ENCODE results near the gene PDE1C. TPM values are rescaled to one million over a fixed set of nuclear protein-coding genes. Genes with fewer than 3 reads are reported as not detected.

Gene PDE1C
- total and polyA plus RNA-seq, 2 donors (not counting 1 experiment from before 2014, with no cell fraction given): 0.52 TPM; not detected in 1

DNA sequence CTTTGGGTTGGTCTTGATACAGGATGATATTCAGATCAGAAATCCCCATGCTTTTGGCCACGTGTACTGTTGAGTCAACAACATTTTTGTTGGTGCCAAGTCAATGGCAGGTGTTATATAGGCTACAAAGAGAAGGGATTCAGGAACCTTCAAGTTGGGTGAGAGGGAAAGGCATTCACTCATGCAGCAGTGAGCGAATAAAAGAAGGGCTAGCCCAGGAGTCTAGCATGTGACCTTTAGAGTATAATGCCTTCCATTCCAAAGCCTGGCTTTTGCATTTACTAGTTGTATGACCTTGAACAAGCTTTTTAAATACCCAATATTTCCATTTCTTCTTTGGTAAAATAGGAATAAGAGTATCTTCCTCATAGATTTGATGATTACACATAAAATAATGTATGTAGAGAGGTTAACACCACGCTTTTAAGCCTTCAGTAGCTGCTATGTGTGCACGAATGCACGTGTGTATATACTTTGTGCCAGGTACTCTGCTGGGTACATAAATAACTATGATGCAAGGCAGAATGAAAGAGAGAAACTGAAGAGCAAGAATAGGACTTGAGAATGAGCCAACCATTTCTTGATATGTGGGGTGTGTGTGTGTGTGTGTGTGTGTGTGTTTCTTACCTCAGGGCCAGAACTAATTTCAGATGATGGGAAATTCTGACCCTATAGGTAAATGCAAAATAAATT is 163.6 kb downstream of the PDE1C start:
- H3K4me2 ChIP-seq (replicated peaks; ENCODE audit: low read depth, low read length, poor library complexity, severe bottlenecking): no peak overlapping the region
- intact Hi-C loops (cut with micrococcal nuclease): no loop called here
- no peak overlapping the region for H3K4me3 Mint-ChIP-seq
- ChIA-PET POLR2A (no interaction called here), CTCF (no interaction called here)
- no peak overlapping the region for H3K27ac Mint-ChIP-seq
- no peaks in the 10 kb centered on the region for H3K4me1 Mint-ChIP-seq
- TF ChIP-seq, protein P1, sequence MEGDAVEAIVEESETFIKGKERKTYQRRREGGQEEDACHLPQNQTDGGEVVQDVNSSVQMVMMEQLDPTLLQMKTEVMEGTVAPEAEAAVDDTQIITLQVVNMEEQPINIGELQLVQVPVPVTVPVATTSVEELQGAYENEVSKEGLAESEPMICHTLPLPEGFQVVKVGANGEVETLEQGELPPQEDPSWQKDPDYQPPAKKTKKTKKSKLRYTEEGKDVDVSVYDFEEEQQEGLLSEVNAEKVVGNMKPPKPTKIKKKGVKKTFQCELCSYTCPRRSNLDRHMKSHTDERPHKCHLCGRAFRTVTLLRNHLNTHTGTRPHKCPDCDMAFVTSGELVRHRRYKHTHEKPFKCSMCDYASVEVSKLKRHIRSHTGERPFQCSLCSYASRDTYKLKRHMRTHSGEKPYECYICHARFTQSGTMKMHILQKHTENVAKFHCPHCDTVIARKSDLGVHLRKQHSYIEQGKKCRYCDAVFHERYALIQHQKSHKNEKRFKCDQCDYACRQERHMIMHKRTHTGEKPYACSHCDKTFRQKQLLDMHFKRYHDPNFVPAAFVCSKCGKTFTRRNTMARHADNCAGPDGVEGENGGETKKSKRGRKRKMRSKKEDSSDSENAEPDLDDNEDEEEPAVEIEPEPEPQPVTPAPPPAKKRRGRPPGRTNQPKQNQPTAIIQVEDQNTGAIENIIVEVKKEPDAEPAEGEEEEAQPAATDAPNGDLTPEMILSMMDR (IDR thresholded peaks at IDR 0.05): no peak
- no peak for TF ChIP-seq EZH2 (IDR thresholded peaks at IDR 0.05; ENCODE audit: borderline replicate concordance, insufficient read depth, low read depth, low read length, poor library complexity, severe bottlenecking)
- H3K9me3 ChIP-seq (ENCODE audit: control extremely low read depth in 1 of 3, control insufficient read depth in 2 of 3, insufficient read depth in 1 of 3, low read length in 2 of 3): no peaks in the 10 kb centered on the region
- DNase-seq: no peak
- H2AFZ ChIP-seq (ENCODE audit: insufficient read depth, low read depth, low read length, poor library complexity, severe bottlenecking): no peak overlapping the region
- H3K4me3 ChIP-seq (ENCODE audit: control extremely low read depth in 1 of 5, extremely low read depth in 1 of 5, insufficient read depth in 1 of 5, low read depth in 2 of 5, low read length in 4 of 5): no peak overlapping the region
- no peaks in the 10 kb centered on the region for H3K4me1 ChIP-seq (ENCODE audit: control insufficient read depth in 2 of 2, insufficient read depth in 2 of 2, low read length in 2 of 2)
- ATAC-seq (ENCODE audit: low read depth): no peak
- H3K27me3 Mint-ChIP-seq: no peaks in the 10 kb centered on the region
- no peak overlapping the region for H3K9ac ChIP-seq (ENCODE audit: low read length)
- H3K9me3 Mint-ChIP-seq (ENCODE audit: insufficient read depth): no peaks in the 10 kb centered on the region
- H4K20me1 ChIP-seq (ENCODE audit: control insufficient read depth, insufficient read depth, low read length, poor library complexity, severe bottlenecking): no peaks in the 10 kb centered on the region
- H3K36me3 ChIP-seq (replicated peaks in 1 of 2; ENCODE audit: control extremely low read depth in 1 of 2, control insufficient read depth in 1 of 2, extremely low read depth in 1 of 2, insufficient read depth in 2 of 2, low read length in 1 of 2): no peaks in the 10 kb centered on the region
- 79% methylated on average over 3 of the region's 5 CpGs for WGBS (ENCODE audit: insufficient coverage)
- no peaks in the 10 kb centered on the region for H3K27me3 ChIP-seq (replicated peaks in 1 of 4; ENCODE audit: control extremely low read depth in 1 of 4, control insufficient read depth in 3 of 4, insufficient read depth in 4 of 4, low read length in 3 of 4)
- no peak overlapping the region for H3K27ac ChIP-seq (ENCODE audit: low read length in 2 of 2)
- no peaks in the 10 kb centered on the region for H3K79me2 ChIP-seq (ENCODE audit: control insufficient read depth, insufficient read depth, low read length)

DNA sequence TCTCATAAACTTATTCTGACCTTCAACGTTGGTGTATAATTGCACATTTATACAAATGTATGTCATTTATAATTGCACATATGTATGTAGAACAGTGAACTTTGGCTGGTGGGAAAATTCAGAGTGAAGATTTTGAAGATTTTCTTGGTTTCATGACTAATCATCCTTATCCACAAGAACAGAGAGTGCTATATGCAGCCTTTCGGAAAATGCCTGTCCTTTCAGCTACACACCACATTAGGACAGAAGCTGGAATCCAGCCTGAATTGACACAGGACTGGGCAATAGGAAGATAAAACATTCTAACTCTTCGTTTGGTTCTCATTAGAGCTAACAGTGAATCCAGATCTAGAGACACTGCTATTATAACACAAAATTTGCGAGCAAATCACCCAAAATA is 166.2 kb downstream of the PDE1C start:
- intact Hi-C loops (cut with micrococcal nuclease): no loop called here
- DNase-seq (no peak), ATAC-seq (ENCODE audit: low read depth) (no peak)
- Mint-ChIP-seq H3K27ac (no peak overlapping the region), H3K27me3 (no peaks in the 10 kb centered on the region), H3K9me3 (ENCODE audit: insufficient read depth) (no peaks in the 10 kb centered on the region), H3K4me3 (no peak overlapping the region), H3K4me1 (no peaks in the 10 kb centered on the region)
- WGBS (ENCODE audit: insufficient coverage): no CpG with 5 or more reads among the region's 4 CpGs
- Histone ChIP-seq H3K27ac (ENCODE audit: low read length in 2 of 2) (no peak overlapping the region), H4K20me1 (ENCODE audit: control insufficient read depth, insufficient read depth, low read length, poor library complexity, severe bottlenecking) (no peaks in the 10 kb centered on the region), H3K4me3 (ENCODE audit: control extremely low read depth in 1 of 5, extremely low read depth in 1 of 5, insufficient read depth in 1 of 5, low read depth in 2 of 5, low read length in 4 of 5) (no peak overlapping the region), H3K79me2 (ENCODE audit: control insufficient read depth, insufficient read depth, low read length) (no peaks in the 10 kb centered on the region), H3K36me3 (replicated peaks in 1 of 2; ENCODE audit: control extremely low read depth in 1 of 2, control insufficient read depth in 1 of 2, extremely low read depth in 1 of 2, insufficient read depth in 2 of 2, low read length in 1 of 2) (no peaks in the 10 kb centered on the region), H3K9ac (ENCODE audit: low read length) (no peak overlapping the region), H3K4me2 (replicated peaks; ENCODE audit: low read depth, low read length, poor library complexity, severe bottlenecking) (no peak overlapping the region), H3K9me3 (ENCODE audit: control extremely low read depth in 1 of 3, control insufficient read depth in 2 of 3, insufficient read depth in 1 of 3, low read length in 2 of 3) (no peaks in the 10 kb centered on the region), H2AFZ (ENCODE audit: insufficient read depth, low read depth, low read length, poor library complexity, severe bottlenecking) (no peak overlapping the region), H3K27me3 (replicated peaks in 1 of 4; ENCODE audit: control extremely low read depth in 1 of 4, control insufficient read depth in 3 of 4, insufficient read depth in 4 of 4, low read length in 3 of 4) (no peaks in the 10 kb centered on the region), H3K4me1 (ENCODE audit: control insufficient read depth in 2 of 2, insufficient read depth in 2 of 2, low read length in 2 of 2) (no peaks in the 10 kb centered on the region)
- CTCF ChIA-PET: no interaction called here
- TF ChIP-seq EZH2 (IDR thresholded peaks at IDR 0.05; ENCODE audit: borderline replicate concordance, insufficient read depth, low read depth, low read length, poor library complexity, severe bottlenecking): no peak
- TF ChIP-seq, protein P1 (IDR thresholded peaks at IDR 0.05): no peak
- POLR2A ChIA-PET: no interaction called here
